Measurements from ENCODE around the gene GSG1L2.

- TF ChIP-seq POLR2A (IDR thresholded peaks at IDR 0.05; ENCODE audit: low read length) (no peak), GATA1 (IDR thresholded peaks at IDR 0.05; ENCODE audit: low read depth, low read length) (no peak)
Measured at GRCh38 chr17:9843152-9844010, 21.5 kb upstream of the GSG1L2 start.

All from erythroblast (primary cell).